SU-DHL-6 (cell line): Measurements from ENCODE around the gene SEC31A.

Source experiments
- H2AFZ ChIP-seq: fragments of 200-600 bp; sonication (generic); 2 replicates; pipeline ENCODE4 v1.6.1; 2014; ENCODE audit warnings: low read depth, mild to moderate bottlenecking, moderate library complexity, mixed read lengths, antibody characterized with exemption, low read length; ENCODE audit not compliant: severe bottlenecking
- H3F3A ChIP-seq: fragments of 200-600 bp; shearing (Covaris generic); 2 replicates; pipeline ENCODE4 v1.6.0; 2016; ENCODE audit warnings: antibody characterized with exemption, mild to moderate bottlenecking; ENCODE audit not compliant: insufficient read depth
- H3K27ac ChIP-seq: fragments of 200-600 bp; sonication (generic); 2 replicates; pipeline ENCODE4 v1.5.1; 2016; ENCODE audit warnings: low read depth, mild to moderate bottlenecking, low read length, moderate library complexity, mixed read lengths
- H3K27me3 ChIP-seq: fragments of 200-600 bp; sonication (generic), shearing (Covaris generic); 2 replicates; pipeline ENCODE4 v1.6.0; 2014; ENCODE audit warnings: mild to moderate bottlenecking, low read length
- H3K36me3 ChIP-seq: fragments of 200-600 bp; sonication (generic); 2 replicates; pipeline ENCODE4 v1.6.1; 2014; ENCODE audit warnings: mild to moderate bottlenecking, low read length, mixed read lengths
- H3K4me2 ChIP-seq: fragments of 300-600, 200-600 bp; shearing (Covaris generic), sonication (generic); 2 replicates; pipeline ENCODE4 v1.6.0; 2014; ENCODE audit warnings: low read length, low read depth, mild to moderate bottlenecking; ENCODE audit not compliant: poor library complexity, severe bottlenecking
- H3K4me3 ChIP-seq: fragments of 200-600 bp; sonication (generic); 2 replicates; pipeline ENCODE4 v1.5.1; 2014; ENCODE audit warnings: antibody characterized with exemption, low read length, mild to moderate bottlenecking, mixed read lengths; ENCODE audit not compliant: insufficient read depth, poor library complexity, severe bottlenecking
- H3K79me2 ChIP-seq: fragments of 200-600 bp; sonication (generic); 2 replicates; pipeline ENCODE4 v1.6.1; 2014; ENCODE audit warnings: mild to moderate bottlenecking, low read length, moderate library complexity; ENCODE audit not compliant: insufficient read depth
- H3K9ac ChIP-seq: fragments of 200-600 bp; sonication (generic); 2 replicates; pipeline ENCODE4 v1.7.0; 2014; ENCODE audit warnings: mild to moderate bottlenecking, low read length
- H3K9me2 ChIP-seq: fragments of 200-600 bp; sonication (generic); replicated peaks from 2 replicates; pipeline ENCODE4 v1.6.1; 2014; ENCODE audit warnings: low read length; ENCODE audit not compliant: insufficient read depth
- H3K9me3 ChIP-seq: fragments of 200-600 bp; sonication (generic); 2 replicates; pipeline ENCODE4 v1.6.1; 2014; ENCODE audit warnings: low read length, mixed read lengths; ENCODE audit not compliant: insufficient read depth
- H4K20me1 ChIP-seq: fragments of 200-600 bp; sonication (generic); 2 replicates; pipeline ENCODE4 v1.6.1; 2014; ENCODE audit warnings: low read depth, mild to moderate bottlenecking, antibody characterized with exemption, low read length, moderate library complexity, mixed read lengths
- EZH2phosphoT487 ChIP-seq: fragments of 200-600 bp; sonication (generic), shearing (Covaris generic); conservative IDR thresholded peaks from 2 replicates; pipeline ENCODE4 v1.6.1; 2018; ENCODE audit warnings: mild to moderate bottlenecking, antibody characterized with exemption, low read length, moderate library complexity, mixed read lengths
- TF ChIP-seq, protein P1 (sequence below): fragments of 200-600 bp; sonication (generic); IDR thresholded peaks from one replicate; pipeline ENCODE4 v1.5.1; 2017; ENCODE audit warnings: antibody characterized with exemption, mild to moderate bottlenecking, low read length, moderate library complexity; ENCODE audit not compliant: insufficient read depth, poor library complexity, severe bottlenecking

SEC31A gene

DNA sequence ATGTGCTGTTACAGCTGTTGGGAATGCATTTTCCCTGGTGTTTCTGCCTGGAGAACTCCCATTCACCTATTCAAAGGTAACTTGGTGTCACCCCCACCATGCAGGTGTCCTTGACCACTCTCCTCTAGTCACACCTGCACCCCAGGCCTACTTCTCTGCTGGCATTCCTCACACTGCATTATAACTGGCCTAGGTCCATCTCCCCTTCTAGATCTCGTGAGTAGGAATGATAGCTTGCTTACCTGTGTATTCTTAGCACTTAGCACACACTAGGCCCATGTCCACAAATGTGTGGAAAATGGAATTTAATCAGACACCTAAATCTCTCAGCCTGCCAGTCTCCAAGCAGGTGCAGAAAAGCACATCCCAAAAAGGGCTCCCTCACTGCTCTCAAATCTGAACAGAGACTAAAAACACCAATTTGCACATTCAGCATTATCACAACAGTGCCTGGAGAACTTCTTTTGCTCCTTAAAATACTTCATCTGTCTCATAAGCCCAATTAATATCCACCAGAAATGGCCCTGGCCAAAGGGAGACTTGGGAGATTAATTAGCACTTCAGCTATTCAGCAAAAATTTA, 110.7 kb downstream of the SEC31A start:
- Histone ChIP-seq H3F3A (no peaks in the 10 kb centered on the region), H3K9me2 (no peaks in the 10 kb centered on the region), H3K36me3 (no peaks in the 10 kb centered on the region), H3K4me3 (no peak overlapping the region), H3K27ac (0 out of 2 replicates have a peak overlapping the region, but pooled peaks have one; percentile 5), H2AFZ (no peak overlapping the region), H4K20me1 (no peaks in the 10 kb centered on the region), H3K27me3 (no peaks in the 10 kb centered on the region), H3K9ac (no peak overlapping the region), H3K79me2 (no peaks in the 10 kb centered on the region), H3K9me3 (no peaks in the 10 kb centered on the region), H3K4me2 (no peak overlapping the region)
- no peak for TF ChIP-seq EZH2phosphoT487
- TF ChIP-seq, protein P1, sequence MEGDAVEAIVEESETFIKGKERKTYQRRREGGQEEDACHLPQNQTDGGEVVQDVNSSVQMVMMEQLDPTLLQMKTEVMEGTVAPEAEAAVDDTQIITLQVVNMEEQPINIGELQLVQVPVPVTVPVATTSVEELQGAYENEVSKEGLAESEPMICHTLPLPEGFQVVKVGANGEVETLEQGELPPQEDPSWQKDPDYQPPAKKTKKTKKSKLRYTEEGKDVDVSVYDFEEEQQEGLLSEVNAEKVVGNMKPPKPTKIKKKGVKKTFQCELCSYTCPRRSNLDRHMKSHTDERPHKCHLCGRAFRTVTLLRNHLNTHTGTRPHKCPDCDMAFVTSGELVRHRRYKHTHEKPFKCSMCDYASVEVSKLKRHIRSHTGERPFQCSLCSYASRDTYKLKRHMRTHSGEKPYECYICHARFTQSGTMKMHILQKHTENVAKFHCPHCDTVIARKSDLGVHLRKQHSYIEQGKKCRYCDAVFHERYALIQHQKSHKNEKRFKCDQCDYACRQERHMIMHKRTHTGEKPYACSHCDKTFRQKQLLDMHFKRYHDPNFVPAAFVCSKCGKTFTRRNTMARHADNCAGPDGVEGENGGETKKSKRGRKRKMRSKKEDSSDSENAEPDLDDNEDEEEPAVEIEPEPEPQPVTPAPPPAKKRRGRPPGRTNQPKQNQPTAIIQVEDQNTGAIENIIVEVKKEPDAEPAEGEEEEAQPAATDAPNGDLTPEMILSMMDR = no peak

DNA sequence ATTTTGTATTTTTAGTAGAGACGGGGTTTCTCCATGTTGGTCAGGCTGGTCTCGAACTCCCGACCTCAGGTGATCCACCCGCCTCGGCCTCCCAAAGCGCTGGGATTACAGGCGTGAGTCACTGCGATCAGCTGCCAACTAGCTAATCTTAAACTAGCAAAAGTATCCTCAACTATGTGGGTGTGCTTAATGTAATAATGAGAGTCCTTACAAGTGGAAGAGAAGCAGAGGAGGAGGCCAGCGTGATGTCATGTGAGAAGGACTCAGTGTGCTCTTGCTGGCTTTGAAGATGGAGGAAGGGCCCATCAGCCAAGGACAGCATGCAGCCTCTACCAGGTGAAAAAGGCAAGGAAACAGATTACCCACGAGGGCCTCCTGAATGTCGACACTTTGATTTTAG, 111.9 kb downstream of the SEC31A start:
- H4K20me1 ChIP-seq = no peaks in the 10 kb centered on the region
- no peak overlapping the region for H2AFZ ChIP-seq
- no peak overlapping the region for H3K4me3 ChIP-seq
- no peaks in the 10 kb centered on the region for H3K79me2 ChIP-seq
- H3F3A ChIP-seq = no peaks in the 10 kb centered on the region
- no peak overlapping the region for H3K9ac ChIP-seq
- H3K9me3 ChIP-seq = no peaks in the 10 kb centered on the region
- no peaks in the 10 kb centered on the region for H3K36me3 ChIP-seq
- no peaks in the 10 kb centered on the region for H3K9me2 ChIP-seq
- no peak overlapping the region for H3K27ac ChIP-seq
- TF ChIP-seq, protein P1 = no peak
- TF ChIP-seq EZH2phosphoT487 = no peak
- no peak overlapping the region for H3K4me2 ChIP-seq
- H3K27me3 ChIP-seq = no peaks in the 10 kb centered on the region

DNA sequence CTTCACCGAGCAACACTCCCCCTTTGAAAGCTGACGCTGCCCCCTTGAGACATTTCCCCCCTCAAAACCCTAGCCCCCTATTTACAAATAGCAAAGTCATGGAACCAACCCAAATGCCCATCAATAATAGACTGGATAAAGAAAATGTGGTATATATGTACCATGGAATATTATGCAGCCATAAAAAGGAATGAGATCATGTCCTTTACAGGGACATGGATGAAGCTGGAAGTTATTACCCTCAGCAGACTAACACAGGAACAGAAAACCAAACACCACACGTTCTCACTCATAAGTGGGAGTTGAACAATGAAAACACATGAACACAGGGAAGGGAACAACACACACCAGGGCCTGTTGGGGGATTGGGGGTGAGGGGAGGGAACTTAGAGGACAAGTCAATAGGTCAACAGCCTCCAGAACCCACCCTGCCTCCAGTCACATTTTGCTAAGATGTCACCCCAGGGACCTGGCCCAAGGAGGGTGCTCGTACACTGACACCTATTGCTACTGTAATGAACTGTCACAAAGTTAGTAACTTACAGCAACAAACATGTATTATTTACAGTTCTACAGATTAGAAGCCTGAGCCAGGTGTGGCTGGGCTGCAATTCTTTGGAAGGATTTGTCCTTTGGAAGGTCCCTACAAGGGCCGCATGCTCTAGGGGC, 113.0 kb downstream of the SEC31A start:
- H3K4me2 ChIP-seq = no peak overlapping the region
- H3F3A ChIP-seq = no peaks in the 10 kb centered on the region
- H3K9ac ChIP-seq = no peak overlapping the region
- H3K79me2 ChIP-seq = no peaks in the 10 kb centered on the region
- H3K27me3 ChIP-seq = no peaks in the 10 kb centered on the region
- no peaks in the 10 kb centered on the region for H3K9me2 ChIP-seq
- no peaks in the 10 kb centered on the region for H4K20me1 ChIP-seq
- H3K36me3 ChIP-seq = no peaks in the 10 kb centered on the region
- no peak overlapping the region for H3K4me3 ChIP-seq
- H2AFZ ChIP-seq = no peak overlapping the region
- no peak overlapping the region for H3K27ac ChIP-seq
- no peak for TF ChIP-seq EZH2phosphoT487
- TF ChIP-seq, protein P1 = no peak
- no peaks in the 10 kb centered on the region for H3K9me3 ChIP-seq
